Omental fat pad (tissue), 4 donors: Measurements from ENCODE around the gene CRY2. TPM values are rescaled to one million over a fixed set of nuclear protein-coding genes. Genes with fewer than 3 reads are reported as not detected.
"Not testable (repeated sequence)": the region's sequence is repeated elsewhere in the genome, so short reads cannot be mapped to it uniquely, and the experiment has no call there.

ENCODE experiments used
- ATAC-seq: fragments of 150-250 bp; one replicate; pipeline ENCODE4 v1.9.1; 2016; ENCODE audit warnings: mild to moderate bottlenecking, moderate library complexity; ENCODE audit not compliant: low FRiP score
- DNase-seq: peaks from one replicate; pipeline ENCODE4 v3.0.0-alpha.2; 2019; ENCODE audit warnings: low spot score
- CTCF ChIP-seq, 3 donors: fragments of 450-650 bp; IDR thresholded peaks; one replicate each; pipeline ENCODE4 v1.5.1; 2016 to 2017; ENCODE audit warnings: antibody characterized with exemption in 3 of 3, mild to moderate bottlenecking in 3 of 3, moderate library complexity in 2 of 3
- total RNA-seq, 4 donors: library from RNA; depleted of rRNA; stranded (reverse); fragments of >200 nt; gene quantifications; one replicate each; pipeline ENCODE4 v1.1.0, GENCODE V29; 2016

The CRY2 gene
- total RNA-seq, 4 donors from 2014 or later, result 53.1 to 63.4 (median 60.2) TPM

DNA sequence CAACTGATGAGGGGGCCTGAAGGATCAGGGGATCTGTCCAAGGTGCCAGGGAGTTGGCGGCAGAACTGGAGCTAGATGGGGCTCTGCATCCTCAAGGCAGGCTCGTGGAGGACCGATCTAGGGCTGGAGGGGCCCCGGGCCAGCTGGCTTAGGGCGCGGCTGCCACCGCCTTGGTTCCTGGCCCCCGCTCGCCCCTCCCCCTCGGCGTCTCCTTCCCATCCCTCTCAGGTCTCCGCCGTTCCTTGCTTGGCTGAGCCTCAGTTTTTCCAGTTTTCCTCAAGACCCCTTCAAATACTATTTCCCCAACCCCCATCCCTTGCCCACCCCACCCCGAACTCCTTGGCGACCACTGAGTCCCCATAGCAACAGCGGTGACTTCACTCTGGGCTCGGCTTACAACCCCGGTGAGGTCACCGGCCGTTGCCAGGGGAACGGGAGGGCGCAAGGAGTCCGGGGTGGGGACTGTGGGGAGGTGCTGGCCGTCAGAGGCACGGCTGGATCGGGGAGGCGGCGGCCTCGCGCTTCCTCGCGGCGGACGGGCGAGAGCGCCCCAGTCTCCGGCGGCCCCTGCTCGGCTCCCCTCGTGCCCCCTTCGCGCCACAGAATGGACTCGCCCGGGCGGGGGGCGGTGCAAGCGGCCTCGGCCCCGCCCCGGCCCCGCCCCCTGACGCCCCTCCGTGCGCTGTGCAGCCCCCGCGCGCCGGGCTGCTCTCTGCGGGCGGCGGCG lies 52.3 kb downstream of the CRY2 start:
- ATAC-seq (peak; percentile 88), DNase-seq (peak; percentile 57)
- no peak for TF ChIP-seq CTCF (IDR thresholded peaks at IDR 0.05)

DNA sequence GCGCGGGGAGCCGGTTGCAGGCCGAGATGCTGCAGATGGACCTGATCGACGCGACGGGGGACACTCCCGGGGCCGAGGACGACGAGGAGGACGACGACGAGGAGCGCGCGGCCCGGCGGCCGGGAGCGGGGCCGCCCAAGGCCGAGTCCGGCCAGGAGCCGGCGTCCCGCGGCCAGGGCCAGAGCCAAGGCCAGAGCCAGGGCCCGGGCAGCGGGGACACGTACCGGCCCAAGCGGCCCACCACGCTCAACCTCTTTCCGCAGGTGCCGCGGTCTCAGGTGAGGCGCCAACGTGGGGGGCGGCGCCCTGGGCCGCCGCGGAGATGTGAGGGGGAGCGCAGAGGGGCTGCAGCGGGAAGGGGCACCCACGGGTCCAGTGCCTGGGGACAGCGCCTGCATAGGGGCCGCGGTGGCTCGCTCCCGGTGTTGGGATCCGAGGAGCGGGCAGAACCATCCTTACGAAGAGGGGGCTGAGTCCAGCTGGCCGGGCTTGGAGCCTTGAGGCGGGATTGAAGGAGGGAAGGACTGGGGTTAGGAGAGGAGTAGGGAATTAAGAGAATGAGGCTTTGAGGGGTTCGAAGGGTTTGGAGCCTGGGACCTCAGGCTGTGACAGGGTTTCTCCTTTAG lies 53.0 kb downstream of the CRY2 start:
- peak; percentile 3 for ATAC-seq

GRCh38 chr11:45900916-45901617 lies 53.8 kb downstream of the CRY2 start:
- TF ChIP-seq CTCF (IDR thresholded peaks at IDR 0.05), result no peak
- ATAC-seq (no peak), DNase-seq (no peak)

More for the DNA sequence above, 53.0 kb downstream of the CRY2 start:
- DNase-seq, result not testable (repeated sequence)

DNA sequence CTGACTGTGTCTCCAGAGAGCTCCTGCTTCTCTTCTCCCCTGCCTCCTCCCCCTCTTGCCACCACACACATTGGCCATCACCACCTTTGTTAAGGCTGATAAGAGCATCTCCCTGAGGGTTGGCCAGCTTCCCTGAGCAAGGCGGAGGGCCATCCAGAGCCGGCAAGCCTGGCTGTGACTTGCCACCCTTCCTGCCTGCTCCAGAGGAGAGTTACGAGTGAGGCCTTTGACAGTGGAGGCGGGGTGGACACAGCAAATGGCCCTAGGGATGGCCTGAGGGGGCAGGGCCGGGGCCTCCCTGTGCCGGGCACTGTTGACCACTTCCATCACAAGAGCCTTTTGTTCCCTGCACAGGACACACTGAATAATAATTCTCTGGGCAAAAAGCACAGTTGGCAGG lies 54.4 kb downstream of the CRY2 start:
- ATAC-seq (no peak), DNase-seq (no peak)
- no peak for TF ChIP-seq CTCF (IDR thresholded peaks at IDR 0.05)

DNA sequence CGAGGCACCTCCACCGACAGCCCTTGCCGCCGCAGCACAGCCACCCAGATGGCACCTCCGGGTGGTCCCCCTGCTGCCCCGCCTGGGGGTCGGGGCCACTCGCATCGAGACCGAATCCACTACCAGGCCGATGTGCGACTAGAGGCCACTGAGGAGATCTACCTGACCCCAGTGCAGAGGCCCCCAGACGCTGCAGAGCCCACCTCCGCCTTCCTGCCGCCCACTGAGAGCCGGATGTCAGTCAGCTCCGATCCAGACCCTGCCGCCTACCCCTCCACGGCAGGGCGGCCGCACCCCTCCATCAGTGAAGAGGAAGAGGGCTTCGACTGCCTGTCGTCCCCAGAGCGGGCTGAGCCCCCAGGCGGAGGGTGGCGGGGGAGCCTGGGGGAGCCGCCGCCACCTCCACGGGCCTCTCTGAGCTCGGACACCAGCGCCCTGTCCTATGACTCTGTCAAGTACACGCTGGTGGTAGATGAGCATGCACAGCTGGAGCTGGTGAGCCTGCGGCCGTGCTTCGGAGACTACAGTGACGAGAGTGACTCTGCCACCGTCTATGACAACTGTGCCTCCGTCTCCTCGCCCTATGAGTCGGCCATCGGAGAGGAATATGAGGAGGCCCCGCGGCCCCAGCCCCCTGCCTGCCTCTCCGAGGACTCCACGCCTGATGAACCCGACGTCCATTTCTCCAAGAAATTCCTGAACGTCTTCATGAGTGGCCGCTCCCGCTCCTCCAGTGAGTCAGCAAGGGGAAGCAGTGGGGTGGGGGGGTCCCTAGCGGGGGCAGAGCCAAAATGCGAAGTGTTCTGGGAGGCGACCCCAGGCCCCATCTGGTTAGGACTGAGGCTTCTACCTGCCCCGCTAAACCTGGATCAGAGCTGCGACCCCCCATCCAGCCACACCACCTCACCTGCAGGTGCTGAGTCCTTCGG lies 55.4 kb downstream of the CRY2 start:
- ATAC-seq (no peak), DNase-seq (no peak)
- no peak for TF ChIP-seq CTCF (IDR thresholded peaks at IDR 0.05)

- DNase-seq, result no peak
- no peak for TF ChIP-seq CTCF (IDR thresholded peaks at IDR 0.05)
These were observed 57.1 kb downstream of the CRY2 start for GRCh38 chr11:45904309-45904915.

More at GRCh38 chr11:45904309-45904915, 57.1 kb downstream of the CRY2 start:
- no peak for ATAC-seq
